ENCODE measurements around the gene KIRREL1. TPM values are rescaled to one million over a fixed set of nuclear protein-coding genes. Genes with fewer than 3 reads are reported as not detected.

Gene KIRREL1
- total RNA-seq, 1 experiment from 2014 or later = 45.4 TPM

DNA sequence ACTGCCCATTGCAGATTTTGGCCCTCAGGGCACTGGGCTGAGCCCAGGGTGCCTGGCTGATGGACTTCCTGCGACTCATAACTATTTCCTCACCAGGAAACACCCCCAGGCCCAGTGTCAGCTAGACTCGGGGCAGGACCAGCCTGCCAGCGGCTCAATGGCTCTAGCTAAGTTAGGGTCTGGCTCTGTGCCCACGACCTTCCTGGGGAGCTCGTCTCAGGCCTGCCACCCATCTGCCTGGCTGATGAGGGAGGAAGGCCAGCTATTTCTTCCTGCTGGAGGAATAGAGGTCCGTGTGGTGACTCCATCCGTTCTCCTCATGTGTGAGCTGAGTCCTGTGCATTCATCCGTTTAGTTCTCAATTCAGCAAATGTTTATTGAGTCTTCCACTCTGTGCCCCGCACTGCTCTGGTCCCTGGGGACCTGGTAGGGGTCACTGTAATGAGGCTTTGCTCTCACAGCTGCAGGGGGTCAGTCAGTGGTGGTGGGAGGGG lies 44.5 kb downstream of the KIRREL1 start:
- ChIA-PET CTCF (interaction anchor here (2.4 kb wide), 1 partner anchor 46 kb away, joined by 24 read pairs; no protein-coding TSS in a partner anchor), POLR2A (no interaction called here)
- Mint-ChIP-seq H3K9me3 (ENCODE audit: unreplicated experiment) (no peaks in the 10 kb centered on the region), H3K36me3 (ENCODE audit: insufficient read depth, unreplicated experiment) (peaks cover 31% of the 10 kb centered on the region), H3K4me1 (ENCODE audit: low read depth, unreplicated experiment) (peaks cover 20% of the 10 kb centered on the region), H3K27ac (ENCODE audit: unreplicated experiment) (peak overlapping the region; percentile 19), H3K27me3 (ENCODE audit: insufficient read depth, unreplicated experiment) (no peaks in the 10 kb centered on the region), H3K4me3 (ENCODE audit: unreplicated experiment) (no peak overlapping the region)
- H3K27me3 ChIP-seq (replicated peaks; ENCODE audit: control insufficient read depth, insufficient read depth, low read length) = no peaks in the 10 kb centered on the region
- H3K9me3 ChIP-seq = no peaks in the 10 kb centered on the region
- intact Hi-C loops (cut with micrococcal nuclease; ENCODE audit: unreplicated experiment) = loop anchor here (2.0 kb wide), 1 partner anchor 35 kb away; no protein-coding TSS in a partner anchor
- TF ChIP-seq, protein P1, sequence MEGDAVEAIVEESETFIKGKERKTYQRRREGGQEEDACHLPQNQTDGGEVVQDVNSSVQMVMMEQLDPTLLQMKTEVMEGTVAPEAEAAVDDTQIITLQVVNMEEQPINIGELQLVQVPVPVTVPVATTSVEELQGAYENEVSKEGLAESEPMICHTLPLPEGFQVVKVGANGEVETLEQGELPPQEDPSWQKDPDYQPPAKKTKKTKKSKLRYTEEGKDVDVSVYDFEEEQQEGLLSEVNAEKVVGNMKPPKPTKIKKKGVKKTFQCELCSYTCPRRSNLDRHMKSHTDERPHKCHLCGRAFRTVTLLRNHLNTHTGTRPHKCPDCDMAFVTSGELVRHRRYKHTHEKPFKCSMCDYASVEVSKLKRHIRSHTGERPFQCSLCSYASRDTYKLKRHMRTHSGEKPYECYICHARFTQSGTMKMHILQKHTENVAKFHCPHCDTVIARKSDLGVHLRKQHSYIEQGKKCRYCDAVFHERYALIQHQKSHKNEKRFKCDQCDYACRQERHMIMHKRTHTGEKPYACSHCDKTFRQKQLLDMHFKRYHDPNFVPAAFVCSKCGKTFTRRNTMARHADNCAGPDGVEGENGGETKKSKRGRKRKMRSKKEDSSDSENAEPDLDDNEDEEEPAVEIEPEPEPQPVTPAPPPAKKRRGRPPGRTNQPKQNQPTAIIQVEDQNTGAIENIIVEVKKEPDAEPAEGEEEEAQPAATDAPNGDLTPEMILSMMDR (IDR thresholded peaks at IDR 0.05; ENCODE audit: insufficient read depth in 1 of 2, low read depth in 1 of 2, low read length in 1 of 2, severe bottlenecking in 1 of 2, unreplicated experiment in 1 of 2) = no peak
- H3K4me3 ChIP-seq (ENCODE audit: low read depth, low read length) = no peak overlapping the region
- no TSS peak for BruUV-seq (replicated peaks)
- peaks cover 13% of the 10 kb centered on the region for H3K4me1 ChIP-seq
- no peak for DNase-seq
- H3K36me3 ChIP-seq (ENCODE audit: control insufficient read depth, insufficient read depth, low read length) = no peaks in the 10 kb centered on the region

DNA sequence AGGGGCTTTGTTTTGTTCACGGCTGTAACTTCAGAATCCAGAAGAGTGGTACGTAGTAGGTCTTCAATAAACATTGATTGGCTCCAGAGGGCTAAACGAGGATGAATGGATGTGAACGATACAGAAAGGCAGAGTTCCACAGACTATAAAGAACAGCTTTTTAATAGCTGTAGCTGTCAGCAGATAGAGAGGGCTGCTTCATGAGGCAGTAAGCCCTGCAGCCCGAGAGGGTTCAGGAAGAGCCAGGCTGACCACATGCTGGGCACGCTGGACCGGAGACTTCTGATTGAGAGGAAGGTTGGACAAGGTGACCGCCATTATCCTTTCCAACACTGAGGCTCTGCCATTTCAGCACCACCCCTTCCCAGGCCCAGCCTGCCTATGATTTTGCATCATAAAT lies 45.3 kb downstream of the KIRREL1 start:
- Mint-ChIP-seq H3K9me3 (ENCODE audit: unreplicated experiment) (no peaks in the 10 kb centered on the region), H3K27ac (ENCODE audit: unreplicated experiment) (peak overlapping the region; percentile 19), H3K4me1 (ENCODE audit: low read depth, unreplicated experiment) (peaks cover 20% of the 10 kb centered on the region), H3K4me3 (ENCODE audit: unreplicated experiment) (no peak overlapping the region), H3K36me3 (ENCODE audit: insufficient read depth, unreplicated experiment) (peaks cover 24% of the 10 kb centered on the region), H3K27me3 (ENCODE audit: insufficient read depth, unreplicated experiment) (no peaks in the 10 kb centered on the region)
- ChIA-PET CTCF (interaction anchor here (1.0 kb wide), 1 partner anchor 35 kb away, joined by 3 read pairs; no protein-coding TSS in a partner anchor), POLR2A (no interaction called here)
- intact Hi-C loops (cut with micrococcal nuclease; ENCODE audit: unreplicated experiment) = no loop called here
- Histone ChIP-seq H3K9me3 (no peaks in the 10 kb centered on the region), H3K4me3 (ENCODE audit: low read depth, low read length) (no peak overlapping the region), H3K4me1 (peaks cover 13% of the 10 kb centered on the region), H3K27me3 (replicated peaks; ENCODE audit: control insufficient read depth, insufficient read depth, low read length) (no peaks in the 10 kb centered on the region), H3K36me3 (ENCODE audit: control insufficient read depth, insufficient read depth, low read length) (no peaks in the 10 kb centered on the region)
- no peak for DNase-seq
- no TSS peak for BruUV-seq (replicated peaks)
- TF ChIP-seq, protein P1 (IDR thresholded peaks at IDR 0.05; ENCODE audit: insufficient read depth in 1 of 2, low read depth in 1 of 2, low read length in 1 of 2, severe bottlenecking in 1 of 2, unreplicated experiment in 1 of 2) = no peak

GRCh38 chr1:158039380-158039779 lies 45.9 kb downstream of the KIRREL1 start:
- no peaks in the 10 kb centered on the region for H3K9me3 Mint-ChIP-seq (ENCODE audit: unreplicated experiment)
- H3K4me3 Mint-ChIP-seq (ENCODE audit: unreplicated experiment) = no peak overlapping the region
- peaks cover 20% of the 10 kb centered on the region for H3K4me1 Mint-ChIP-seq (ENCODE audit: low read depth, unreplicated experiment)
- CTCF ChIA-PET = interaction anchor here (1.0 kb wide), 1 partner anchor 35 kb away, joined by 3 read pairs; no protein-coding TSS in a partner anchor
- H3K36me3 Mint-ChIP-seq (ENCODE audit: insufficient read depth, unreplicated experiment) = peaks cover 20% of the 10 kb centered on the region
- no peak overlapping the region for H3K27ac Mint-ChIP-seq (ENCODE audit: unreplicated experiment)
- peaks cover 13% of the 10 kb centered on the region for H3K4me1 ChIP-seq
- no peaks in the 10 kb centered on the region for H3K36me3 ChIP-seq (ENCODE audit: control insufficient read depth, insufficient read depth, low read length)
- BruUV-seq (replicated peaks) = no TSS peak
- H3K27me3 ChIP-seq (replicated peaks; ENCODE audit: control insufficient read depth, insufficient read depth, low read length) = no peaks in the 10 kb centered on the region
- TF ChIP-seq, protein P1 (IDR thresholded peaks at IDR 0.05; ENCODE audit: insufficient read depth in 1 of 2, low read depth in 1 of 2, low read length in 1 of 2, severe bottlenecking in 1 of 2, unreplicated experiment in 1 of 2) = no peak
- H3K9me3 ChIP-seq = no peaks in the 10 kb centered on the region
- no peak overlapping the region for H3K4me3 ChIP-seq (ENCODE audit: low read depth, low read length)
- DNase-seq = no peak
- intact Hi-C loops (cut with micrococcal nuclease; ENCODE audit: unreplicated experiment) = no loop called here
- H3K27me3 Mint-ChIP-seq (ENCODE audit: insufficient read depth, unreplicated experiment) = no peaks in the 10 kb centered on the region
- POLR2A ChIA-PET = no interaction called here
